Nephron progenitor cell (in vitro differentiated cells): ENCODE results near the gene SH3RF1.

Experiments used
- DNase-seq: peaks from one replicate; pipeline ENCODE4 v3.0.0; 2021
- H3K27ac Mint-ChIP-seq: 2 replicates; pipeline ENCODE4 v1.8.0; 2021; ENCODE audit warnings: mild to moderate bottlenecking, moderate library complexity, mixed read lengths
- H3K27me3 Mint-ChIP-seq: 2 replicates; pipeline ENCODE4 v1.8.0; 2021; ENCODE audit warnings: mild to moderate bottlenecking, low read depth, mixed read lengths; ENCODE audit not compliant: poor library complexity
- H3K36me3 Mint-ChIP-seq: 2 replicates; pipeline ENCODE4 v1.8.0; 2021; ENCODE audit warnings: low read depth, mixed read lengths
- H3K4me1 Mint-ChIP-seq: 2 replicates; pipeline ENCODE4 v1.8.0; 2021; ENCODE audit warnings: mixed read lengths
- H3K4me3 Mint-ChIP-seq: 2 replicates; pipeline ENCODE4 v1.8.0; 2021; ENCODE audit warnings: mild to moderate bottlenecking, moderate library complexity, mixed read lengths
- H3K9me3 Mint-ChIP-seq: 2 replicates; pipeline ENCODE4 v1.8.0; 2021; ENCODE audit warnings: mild to moderate bottlenecking, moderate library complexity, mixed read lengths
- TF ChIP-seq, protein P1 (sequence below): fragments of 200-600 bp; sonication (generic); IDR thresholded peaks from 2 replicates; pipeline ENCODE4 v1.5.0; 2021; ENCODE audit warnings: antibody characterized with exemption

The SH3RF1 gene

DNA sequence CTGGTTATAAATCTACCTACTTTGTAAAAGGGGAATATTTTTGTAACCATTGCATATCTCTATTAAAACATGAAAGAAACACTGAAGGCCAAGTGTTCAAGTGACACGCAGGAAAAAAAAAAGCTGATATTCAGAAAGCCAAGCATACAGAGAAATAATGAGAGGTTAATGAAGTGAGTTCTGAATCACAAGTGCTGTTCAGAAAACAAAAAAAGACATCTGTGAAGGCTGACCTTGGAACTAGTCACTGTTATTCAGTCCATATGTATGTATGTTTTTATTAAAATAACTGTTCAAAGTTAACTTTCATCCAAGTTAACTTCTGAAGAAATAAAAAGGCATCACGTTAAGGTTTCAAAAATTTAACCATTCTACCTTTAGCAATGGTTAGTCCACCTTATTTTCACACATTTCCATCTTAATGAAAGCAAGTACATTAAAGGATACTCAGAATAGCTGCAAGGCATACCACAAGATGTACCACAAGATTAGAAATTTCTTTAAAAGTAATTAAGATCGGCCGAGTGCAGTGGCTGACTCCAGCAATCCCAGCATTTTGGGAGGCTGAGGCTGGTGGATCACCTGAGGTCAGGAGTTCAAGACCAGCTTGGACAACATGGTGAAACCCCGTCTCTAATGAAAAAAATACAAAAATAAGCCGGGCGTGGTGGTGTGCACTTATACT lies 31.4 kb downstream of the SH3RF1 start:
- TF ChIP-seq, protein P1, sequence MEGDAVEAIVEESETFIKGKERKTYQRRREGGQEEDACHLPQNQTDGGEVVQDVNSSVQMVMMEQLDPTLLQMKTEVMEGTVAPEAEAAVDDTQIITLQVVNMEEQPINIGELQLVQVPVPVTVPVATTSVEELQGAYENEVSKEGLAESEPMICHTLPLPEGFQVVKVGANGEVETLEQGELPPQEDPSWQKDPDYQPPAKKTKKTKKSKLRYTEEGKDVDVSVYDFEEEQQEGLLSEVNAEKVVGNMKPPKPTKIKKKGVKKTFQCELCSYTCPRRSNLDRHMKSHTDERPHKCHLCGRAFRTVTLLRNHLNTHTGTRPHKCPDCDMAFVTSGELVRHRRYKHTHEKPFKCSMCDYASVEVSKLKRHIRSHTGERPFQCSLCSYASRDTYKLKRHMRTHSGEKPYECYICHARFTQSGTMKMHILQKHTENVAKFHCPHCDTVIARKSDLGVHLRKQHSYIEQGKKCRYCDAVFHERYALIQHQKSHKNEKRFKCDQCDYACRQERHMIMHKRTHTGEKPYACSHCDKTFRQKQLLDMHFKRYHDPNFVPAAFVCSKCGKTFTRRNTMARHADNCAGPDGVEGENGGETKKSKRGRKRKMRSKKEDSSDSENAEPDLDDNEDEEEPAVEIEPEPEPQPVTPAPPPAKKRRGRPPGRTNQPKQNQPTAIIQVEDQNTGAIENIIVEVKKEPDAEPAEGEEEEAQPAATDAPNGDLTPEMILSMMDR: no peak
- Mint-ChIP-seq H3K9me3 (peaks cover 20% of the 10 kb centered on the region), H3K4me3 (no peak overlapping the region), H3K36me3 (peaks cover 38% of the 10 kb centered on the region), H3K27ac (peak overlapping the region; percentile 24), H3K4me1 (peaks cover 48% of the 10 kb centered on the region), H3K27me3 (no peaks in the 10 kb centered on the region)
- no peak for DNase-seq

GRCh38 chr4:169238445-169238844 lies 32.3 kb downstream of the SH3RF1 start:
- Mint-ChIP-seq H3K9me3 (peaks cover 11% of the 10 kb centered on the region), H3K4me1 (peaks cover 48% of the 10 kb centered on the region), H3K4me3 (no peak overlapping the region), H3K27ac (no peak overlapping the region), H3K36me3 (peaks cover 29% of the 10 kb centered on the region), H3K27me3 (no peaks in the 10 kb centered on the region)
- DNase-seq: no peak
- TF ChIP-seq, protein P1: no peak

- no peak for DNase-seq
- Mint-ChIP-seq H3K9me3 (peaks cover under 1% of the 10 kb centered on the region), H3K4me1 (peaks cover 46% of the 10 kb centered on the region), H3K27ac (peak overlapping the region; percentile 90), H3K27me3 (no peaks in the 10 kb centered on the region), H3K36me3 (peaks cover 18% of the 10 kb centered on the region), H3K4me3 (no peak overlapping the region)
- TF ChIP-seq, protein P1: no peak
Observed at GRCh38 chr4:169236873-169237626, 33.7 kb downstream of the SH3RF1 start.

- TF ChIP-seq, protein P1: no peak
- Mint-ChIP-seq H3K4me1 (peaks cover 44% of the 10 kb centered on the region), H3K36me3 (peaks cover 13% of the 10 kb centered on the region), H3K9me3 (no peaks in the 10 kb centered on the region), H3K27me3 (no peaks in the 10 kb centered on the region), H3K27ac (peak overlapping the region; percentile 85), H3K4me3 (no peak overlapping the region)
- DNase-seq: no peak
Observed at GRCh38 chr4:169236078-169236477, 34.7 kb downstream of the SH3RF1 start.

- H3K4me1 Mint-ChIP-seq: peaks cover 38% of the 10 kb centered on the region
- H3K9me3 Mint-ChIP-seq: no peaks in the 10 kb centered on the region
- TF ChIP-seq, protein P1: no peak
- no peak for DNase-seq
- H3K36me3 Mint-ChIP-seq: peaks cover 13% of the 10 kb centered on the region
- no peaks in the 10 kb centered on the region for H3K27me3 Mint-ChIP-seq
- H3K27ac Mint-ChIP-seq: peak overlapping the region; percentile 34
- H3K4me3 Mint-ChIP-seq: no peak overlapping the region
Observed at GRCh38 chr4:169234137-169234855, 36.5 kb downstream of the SH3RF1 start.
